H1 (cell line): ENCODE data around the gene CWC15. TPM values are rescaled to one million over a fixed set of nuclear protein-coding genes. Genes with fewer than 3 reads are reported as not detected.

Experiments used
- CTCF ChIA-PET: fragments of 300-600 bp; sonication (Branson Sonifier 250); formaldehyde crosslinking; loops from one replicate; lab custom pipeline; 2021; ENCODE audit not compliant: partially characterized antibody; lab: Charles Lee
- POLR2A ChIA-PET: fragments of 300-600 bp; sonication (Branson Sonifier 250); formaldehyde crosslinking; loops from one replicate; lab custom pipeline; 2021; ENCODE audit warnings: inconsistent platforms; ENCODE audit not compliant: partially characterized antibody; lab: Charles Lee
- DNase-seq, 2 experiments: peaks; one replicate each; pipeline versions ENCODE4 v3.0.0 to v3.0.0-alpha.2; 2010 to 2022; ENCODE audit warnings: low spot score in 2 of 2, low read depth in 1 of 2, mixed read lengths in 1 of 2
- FAIRE-seq: peaks from 2 replicates; lab custom pipeline; 2011; peaks lifted over from hg19 to GRCh38; lab: Jason Lieb, UNC
- H2AFZ ChIP-seq: 2 replicates; pipeline ENCODE4 v1.8.1; 2012; ENCODE audit warnings: low read length, inconsistent platforms
- H2AK5ac ChIP-seq: 2 replicates; pipeline ENCODE4 v1.6.1; 2013; ENCODE audit warnings: low read depth, low read length
- H2BK120ac ChIP-seq: replicated peaks from 2 replicates; pipeline ENCODE3; 2013; ENCODE audit warnings: low read depth, low read length, inconsistent platforms
- H2BK12ac ChIP-seq: 2 replicates; pipeline ENCODE4 v1.6.1; 2013; ENCODE audit warnings: low read depth, low read length
- H2BK15ac ChIP-seq: 2 replicates; pipeline ENCODE4 v1.6.1; 2013; ENCODE audit warnings: low read length
- H2BK20ac ChIP-seq: 2 replicates; pipeline ENCODE4 v1.6.1; 2013; ENCODE audit warnings: low read length
- H2BK5ac ChIP-seq: 2 replicates; pipeline ENCODE4 v1.6.1; 2013; ENCODE audit warnings: low read depth, low read length
- H3K14ac ChIP-seq: 2 replicates; pipeline ENCODE4 v1.6.1; 2013; ENCODE audit warnings: inconsistent platforms; ENCODE audit not compliant: insufficient read length
- H3K18ac ChIP-seq: 2 replicates; pipeline ENCODE4 v1.6.1; 2013; ENCODE audit warnings: low read length; ENCODE audit errors: extremely low read depth
- H3K23ac ChIP-seq: 2 replicates; pipeline ENCODE4 v1.6.1; 2013; ENCODE audit warnings: inconsistent platforms; ENCODE audit not compliant: insufficient read length
- H3K23me2 ChIP-seq: 2 replicates; pipeline ENCODE4 v1.6.1; 2013; ENCODE audit warnings: low read depth, low read length
- H3K27ac ChIP-seq: 2 replicates; pipeline ENCODE4 v1.6.1; 2011; ENCODE audit warnings: low read depth, low read length, inconsistent platforms
- H3K27me3 ChIP-seq, 4 experiments: replicated peaks in 1 of 4; 1 replicate in 1 of 4; 2 replicates in 3 of 4; pipeline versions ENCODE4 v1.6.1 to v1.8.1; 2011 to 2013; ENCODE audit warnings: low read length in 3 of 4, mild to moderate bottlenecking in 3 of 4, inconsistent platforms in 2 of 4, mixed read lengths in 2 of 4, moderate library complexity in 1 of 4; ENCODE audit not compliant: control insufficient read depth in 3 of 4, insufficient read depth in 3 of 4; ENCODE audit errors: extremely low read depth in 1 of 4
- H3K36me3 ChIP-seq, 4 experiments: 2 replicates each; pipeline versions ENCODE4 v1.6.1 to v1.8.1; 2011 to 2013; ENCODE audit warnings: mild to moderate bottlenecking in 4 of 4, low read length in 3 of 4, moderate library complexity in 2 of 4, control low read depth in 1 of 4, inconsistent platforms in 1 of 4; ENCODE audit not compliant: insufficient read depth in 4 of 4, control insufficient read depth in 2 of 4
- H3K4ac ChIP-seq: replicated peaks from 2 replicates; pipeline ENCODE3; 2013; ENCODE audit warnings: low read length, low read depth, mixed read lengths, inconsistent platforms; ENCODE audit not compliant: insufficient read length
- H3K4me1 ChIP-seq, 4 experiments: replicated peaks in 1 of 4; 1 replicate in 1 of 4; 2 replicates in 3 of 4; pipeline versions ENCODE4 v1.6.1 to v1.8.1; 2011 to 2013; ENCODE audit warnings: low read length in 3 of 4, inconsistent platforms in 2 of 4, mixed read lengths in 1 of 4; ENCODE audit not compliant: insufficient read depth in 4 of 4, control insufficient read depth in 3 of 4
- H3K4me2 ChIP-seq, 2 experiments: 2 replicates each; pipeline versions ENCODE4 v1.6.1 to v1.8.1; 2011 to 2013; ENCODE audit warnings: low read depth in 2 of 2, low read length in 2 of 2, control low read depth in 1 of 2, inconsistent platforms in 1 of 2, mild to moderate bottlenecking in 1 of 2; ENCODE audit not compliant: insufficient read depth in 1 of 2
- H3K4me3 ChIP-seq, 4 experiments: fragments of 200-600, 300-600 bp in 1 of 4; sonication (generic), shearing (Covaris generic), sonication (Bioruptor Twin) in 1 of 4; 2 replicates each; pipeline versions ENCODE4 v1.5.1 to v1.8.1; 2011 to 2016; ENCODE audit warnings: low read length in 4 of 4, low read depth in 3 of 4, control low read depth in 2 of 4, inconsistent platforms in 2 of 4, mild to moderate bottlenecking in 2 of 4, mixed read lengths in 1 of 4, moderate library complexity in 1 of 4; ENCODE audit not compliant: insufficient read depth in 2 of 4; ENCODE audit errors: extremely low read depth in 1 of 4
- H3K56ac ChIP-seq: replicated peaks from 2 replicates; pipeline ENCODE3; 2013; ENCODE audit warnings: low read depth, mild to moderate bottlenecking, mixed read lengths, low read length, inconsistent platforms; ENCODE audit not compliant: insufficient read length
- H3K79me1 ChIP-seq: 2 replicates; pipeline ENCODE4 v1.6.1; 2013; ENCODE audit warnings: low read depth, low read length, control low read depth
- H3K79me2 ChIP-seq, 2 experiments: 2 replicates each; pipeline versions ENCODE4 v1.6.1 to v1.8.1; 2012 to 2013; ENCODE audit warnings: low read length in 2 of 2, mild to moderate bottlenecking in 2 of 2, inconsistent platforms in 1 of 2; ENCODE audit not compliant: insufficient read depth in 2 of 2, control insufficient read depth in 1 of 2
- H3K9ac ChIP-seq, 4 experiments: replicated peaks in 1 of 4; 1 replicate in 1 of 4; 2 replicates in 3 of 4; pipeline versions ENCODE4 v1.6.1 to v1.8.1; 2011 to 2013; ENCODE audit warnings: low read depth in 3 of 4, low read length in 3 of 4, control low read depth in 2 of 4, mild to moderate bottlenecking in 2 of 4, moderate library complexity in 2 of 4, inconsistent platforms in 1 of 4; ENCODE audit errors: extremely low read depth in 1 of 4
- H3K9me3 ChIP-seq, 2 experiments: 2 replicates each; pipeline versions ENCODE4 v1.6.1 to v1.8.1; 2012 to 2013; ENCODE audit warnings: mild to moderate bottlenecking in 2 of 2, moderate library complexity in 2 of 2, control low read depth in 1 of 2, inconsistent platforms in 1 of 2, low read depth in 1 of 2, low read length in 1 of 2, mixed read lengths in 1 of 2; ENCODE audit not compliant: insufficient read depth in 2 of 2
- H4K20me1 ChIP-seq, 2 experiments: replicated peaks in 1 of 2; 2 replicates each; pipeline versions ENCODE3 to v1.8.1; 2011 to 2013; ENCODE audit warnings: inconsistent platforms in 2 of 2, low read length in 2 of 2, mild to moderate bottlenecking in 1 of 2; ENCODE audit not compliant: insufficient read depth in 2 of 2, control insufficient read depth in 1 of 2
- H4K5ac ChIP-seq: 2 replicates; pipeline ENCODE4 v1.6.1; 2013; ENCODE audit warnings: low read length, low read depth, mixed read lengths, inconsistent platforms; ENCODE audit not compliant: insufficient read length
- H4K8ac ChIP-seq: 2 replicates; pipeline ENCODE4 v1.8.0; 2013; ENCODE audit warnings: mild to moderate bottlenecking, moderate library complexity, low read length, inconsistent platforms; ENCODE audit not compliant: insufficient read depth; ENCODE audit errors: extremely low read depth
- H4K91ac ChIP-seq: replicated peaks from 2 replicates; pipeline ENCODE3; 2013; ENCODE audit warnings: low read length, mixed read lengths, inconsistent platforms; ENCODE audit not compliant: insufficient read length
- HDAC2 ChIP-seq, 2 experiments: fragments of 300-600 bp in 1 of 2; sonication (generic) in 1 of 2; IDR thresholded peaks; 2 replicates each; pipeline ENCODE4 v1.6.1; 2011 to 2012; ENCODE audit warnings: low read depth in 2 of 2, low read length in 2 of 2, mild to moderate bottlenecking in 2 of 2, moderate library complexity in 2 of 2, borderline replicate concordance in 1 of 2, inconsistent platforms in 1 of 2
- HDAC6 ChIP-seq: IDR thresholded peaks from one replicate; pipeline ENCODE4 v1.7.1; 2012; ENCODE audit warnings: low read depth, mild to moderate bottlenecking, inconsistent platforms, low read length, moderate library complexity
- JUND ChIP-seq: IDR thresholded peaks from 2 replicates; pipeline ENCODE4 v1.6.1; 2011; ENCODE audit warnings: mild to moderate bottlenecking, improper control_type of control experiment, low read length
- WGBS, 2 experiments: shearing (Covaris generic) in 1 of 2; methylation state at CpG; one replicate each; pipeline versions ENCODE4 v1.1.6 to v1.1.7; 2013 to 2015; ENCODE audit warnings: low lambda C conversion rate in 2 of 2, mixed read lengths in 2 of 2, inconsistent platforms in 1 of 2, low coverage in 1 of 2, missing lambda C conversion rate in 1 of 2; ENCODE audit not compliant: insufficient replicate concordance in 2 of 2, insufficient coverage in 1 of 2, insufficient read length in 1 of 2; ENCODE audit errors: extremely low coverage in 1 of 2, missing lambda C conversion rate in 1 of 2; 5-methylcytosine and 5-hydroxymethylcytosine counted together
- polyA plus RNA-seq, 7 experiments: library from polyadenylated mRNA; depleted of rRNA in 3 of 7; stranded (reverse) in 5 of 7; unstranded in 2 of 7; fragments of >200 nt in 5 of 7; fragments of 200-250 nt in 2 of 7; gene quantifications; 1 replicate in 5 of 7; 2 replicates in 1 of 7; 4 replicates in 1 of 7; pipeline versions ENCODE4 v1.2.1 to v1.2.3, GENCODE V29; 2011 to 2013; ENCODE audit warnings: missing spikeins in 2 of 7, mixed read lengths in 2 of 7
- total RNA-seq: library from RNA; stranded (reverse); fragmentation: NEBNext Ultra II Directional; extraction: Animal tissue kit (Norgen Biotek cat#: 25700); gene quantifications from 2 replicates; pipeline ENCODE4 v1.2.1, GENCODE V29; 2021

The CWC15 gene
- total and polyA plus RNA-seq, 2 of the 8 experiments (the other 6 are each of a cell fraction or from before 2014, with no cell fraction given): 15.7 to 59.4 TPM

DNA sequence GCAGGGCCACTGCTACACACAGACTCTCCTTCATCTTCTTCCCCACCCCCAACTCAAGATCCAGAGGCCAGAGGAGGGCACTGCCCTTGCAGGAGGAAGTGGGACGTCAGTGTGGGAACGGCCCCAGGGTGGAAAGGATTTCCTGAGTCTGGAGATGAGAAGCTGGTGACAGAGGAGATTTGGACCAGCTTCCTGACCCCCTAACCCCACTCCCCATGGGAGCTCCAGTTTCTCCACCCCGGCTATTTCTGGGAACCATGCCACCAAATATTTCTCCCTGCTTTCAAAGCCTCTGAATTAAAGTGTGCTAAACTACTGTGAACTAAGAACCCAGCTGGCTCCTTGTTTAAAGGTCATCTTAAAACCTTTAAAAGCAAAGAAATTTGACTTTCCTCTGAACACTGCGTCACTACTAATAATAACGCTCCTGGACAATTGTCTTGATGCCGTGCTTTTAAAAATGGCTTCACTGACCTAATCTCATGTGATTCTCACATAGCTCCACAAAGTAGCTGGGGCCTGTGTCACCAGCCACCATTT, 46.6 kb downstream of the CWC15 start:
- H2AFZ ChIP-seq: no peak overlapping the region
- TF ChIP-seq HDAC6 (no peak), HDAC2 (IDR thresholded peaks at IDR 0.05; ENCODE audit: borderline replicate concordance in 1 of 2, low read depth in 2 of 2, low read length in 2 of 2) (no peak), JUND (no peak)
- TF ChIP-seq, all 59 proteins: peak for 0
- Histone ChIP-seq H3K9me3 (no peaks in the 10 kb centered on the region), H3K36me3 (no peaks in the 10 kb centered on the region), H3K4me2 (no peak overlapping the region), H3K4me1 (no peaks in the 10 kb centered on the region), H3K27ac (no peak overlapping the region), H3K27me3 (no peaks in the 10 kb centered on the region), H3K23ac (no peak overlapping the region), H3K9ac (no peak overlapping the region), H3K4ac (no peak overlapping the region), H3K23me2 (no peaks in the 10 kb centered on the region), H2BK5ac (no peak overlapping the region), H2BK20ac (no peak overlapping the region), H2BK12ac (no peak overlapping the region), H4K8ac (no peak overlapping the region), H2AK5ac (no peak overlapping the region), H2BK15ac (no peak overlapping the region), H3K56ac (no peak overlapping the region), H4K5ac (no peak overlapping the region), H3K18ac (no peak overlapping the region), H3K4me3 (no peak overlapping the region), H2BK120ac (no peak overlapping the region), H4K91ac (no peak overlapping the region), H3K79me1 (no peaks in the 10 kb centered on the region), H3K14ac (no peak overlapping the region), H3K79me2 (no peaks in the 10 kb centered on the region), H4K20me1 (no peaks in the 10 kb centered on the region)
- FAIRE-seq: no peak
- ChIA-PET POLR2A (no interaction called here), CTCF (interaction anchor here (0.6 to 1.4 kb wide), 5 partner anchors 10 to 225 kb away, joined by 3 read pairs; no protein-coding TSS in a partner anchor)
- DNase-seq: no peak
- 68% methylated on average over 6 of the region's 6 CpGs; no CpG with 5 or more reads in 1 of the 2 experiments for WGBS, 2 experiments
